IMR-90 (cell line): ENCODE results near the gene CXCR6. TPM values are rescaled to one million over a fixed set of nuclear protein-coding genes. Genes with fewer than 3 reads are reported as not detected.

ENCODE experiments used
- ATAC-seq: fragments of 200-7000 bp; cut with Tn5 transposase; 2 replicates; pipeline ENCODE4 v1.9.1; 2020; ENCODE audit warnings: low read depth, mild to moderate bottlenecking, moderate library complexity
- Bru-seq: library from RNA; stranded (reverse); fragments of 400-500 nt; gene quantifications from one replicate; lab custom pipeline; 2021; lab: Mats Ljungman, UMichigan
- BruChase-seq, 2 experiments: library from RNA; stranded (reverse); fragments of 400-500 nt; gene quantifications; one replicate each; lab custom pipeline; 2021; lab: Mats Ljungman, UMichigan
- BruUV-seq: library from RNA; stranded (reverse); fragments of 400-500 nt; replicated peaks from 2 replicates; lab custom pipeline; 2021; lab: Mats Ljungman, UMichigan
- CTCF ChIA-PET: fragments of 300-600 bp; formaldehyde crosslinking; extraction: SDS; loops from one replicate; lab custom pipeline; 2021; ENCODE audit warnings: antibody characterized with exemption; lab: Yijun Ruan, JAX
- POLR2A ChIA-PET: fragments of 300-600 bp; sonication (Branson Sonifier 250); formaldehyde crosslinking; loops from one replicate; lab custom pipeline; 2022; ENCODE audit warnings: antibody characterized with exemption; ENCODE audit not compliant: unreplicated experiment; lab: Charles Lee
- DNase-seq: peaks from one replicate; pipeline ENCODE4 v3.0.0; 2013
- H2AFZ ChIP-seq: replicated peaks from 2 replicates; pipeline ENCODE3; 2013; ENCODE audit warnings: low read length, mild to moderate bottlenecking; ENCODE audit not compliant: poor library complexity
- H2AK5ac ChIP-seq: 2 replicates; pipeline ENCODE4 v1.6.1; 2013; ENCODE audit warnings: low read depth, low read length, inconsistent platforms
- H2AK9ac ChIP-seq: replicated peaks from 2 replicates; pipeline ENCODE3; 2013; ENCODE audit warnings: mild to moderate bottlenecking, low read depth, low read length, moderate library complexity; ENCODE audit not compliant: poor library complexity
- H2BK120ac ChIP-seq: 2 replicates; pipeline ENCODE4 v1.6.1; 2013; ENCODE audit warnings: low read depth, low read length, inconsistent platforms
- H2BK15ac ChIP-seq: 3 replicates; pipeline ENCODE4 v1.6.1; 2013; ENCODE audit warnings: low read depth, low read length, inconsistent platforms
- H2BK20ac ChIP-seq: 2 replicates; pipeline ENCODE4 v1.6.1; 2013; ENCODE audit warnings: low read depth, mild to moderate bottlenecking, inconsistent platforms, low read length, moderate library complexity
- H2BK5ac ChIP-seq: 2 replicates; pipeline ENCODE4 v1.6.1; 2013; ENCODE audit warnings: mild to moderate bottlenecking, low read depth, low read length, inconsistent platforms; ENCODE audit not compliant: poor library complexity, severe bottlenecking
- H3K14ac ChIP-seq: replicated peaks from 2 replicates; pipeline ENCODE4 v1.6.1; 2013; ENCODE audit warnings: low read depth, low read length, inconsistent platforms
- H3K18ac ChIP-seq: 2 replicates; pipeline ENCODE4 v1.6.1; 2013; ENCODE audit warnings: low read depth, low read length, control low read depth
- H3K23ac ChIP-seq: 2 replicates; pipeline ENCODE4 v1.6.1; 2013; ENCODE audit warnings: low read depth, low read length, inconsistent platforms
- H3K27ac ChIP-seq: 2 replicates; pipeline ENCODE4 v1.5.1; 2013; ENCODE audit warnings: mild to moderate bottlenecking, control low read depth, low read length; ENCODE audit not compliant: insufficient read depth
- H3K27me3 ChIP-seq: 2 replicates; pipeline ENCODE4 v1.6.1; 2013; ENCODE audit warnings: low read length; ENCODE audit not compliant: control insufficient read depth, insufficient read depth
- H3K36me3 ChIP-seq: 2 replicates; pipeline ENCODE4 v1.6.1; 2013; ENCODE audit warnings: low read length, mixed read lengths; ENCODE audit not compliant: control insufficient read depth, insufficient read depth
- H3K4ac ChIP-seq: 2 replicates; pipeline ENCODE4 v1.6.1; 2013; ENCODE audit warnings: low read depth, low read length, inconsistent platforms
- H3K4me1 ChIP-seq: 2 replicates; pipeline ENCODE4 v1.6.1; 2013; ENCODE audit warnings: low read length, mixed read lengths; ENCODE audit not compliant: control insufficient read depth, insufficient read depth
- H3K4me2 ChIP-seq: 2 replicates; pipeline ENCODE4 v1.6.1; 2013; ENCODE audit warnings: low read depth, mild to moderate bottlenecking, control low read depth, low read length, moderate library complexity
- H3K4me3 ChIP-seq: 2 replicates; pipeline ENCODE4 v1.5.1; 2013; ENCODE audit warnings: low read depth, mild to moderate bottlenecking, control low read depth, low read length, moderate library complexity; ENCODE audit not compliant: insufficient read depth
- H3K56ac ChIP-seq: 2 replicates; pipeline ENCODE4 v1.6.1; 2013; ENCODE audit warnings: low read length, inconsistent platforms; ENCODE audit not compliant: insufficient read depth; ENCODE audit errors: extremely low read depth
- H3K79me1 ChIP-seq, 2 experiments: 2 replicates each; pipeline ENCODE4 v1.6.1; 2013; ENCODE audit warnings: low read length in 2 of 2, inconsistent platforms in 1 of 2, low read depth in 1 of 2
- H3K9ac ChIP-seq: 2 replicates; pipeline ENCODE4 v1.6.1; 2013; ENCODE audit warnings: low read depth, low read length, control low read depth
- H3K9me1 ChIP-seq: 2 replicates; pipeline ENCODE4 v1.6.1; 2013; ENCODE audit warnings: low read length, inconsistent platforms; ENCODE audit not compliant: insufficient read depth
- H3K9me3 ChIP-seq: 2 replicates; pipeline ENCODE4 v1.6.1; 2013; ENCODE audit warnings: low read length; ENCODE audit not compliant: control insufficient read depth, insufficient read depth
- H4K20me1 ChIP-seq: 2 replicates; pipeline ENCODE4 v1.6.1; 2013; ENCODE audit warnings: low read length, inconsistent platforms; ENCODE audit not compliant: insufficient read depth
- H4K5ac ChIP-seq: 2 replicates; pipeline ENCODE4 v1.6.1; 2013; ENCODE audit warnings: mild to moderate bottlenecking, low read depth, low read length, control low read depth
- H4K8ac ChIP-seq, 2 experiments: 2 replicates each; pipeline ENCODE4 v1.6.1; 2013; ENCODE audit warnings: low read depth in 2 of 2, low read length in 2 of 2, control low read depth in 1 of 2, inconsistent platforms in 1 of 2
- H4K91ac ChIP-seq: 2 replicates; pipeline ENCODE4 v1.6.1; 2013; ENCODE audit warnings: low read depth, low read length, inconsistent platforms; ENCODE audit not compliant: insufficient read depth
- BHLHE40 ChIP-seq: fragments of 150-350 bp; IDR thresholded peaks from 2 replicates; pipeline ENCODE4 v1.6.1; 2016; ENCODE audit warnings: mild to moderate bottlenecking, low read depth, low read length
- FOS ChIP-seq: fragments of 150-350 bp; IDR thresholded peaks from 2 replicates; pipeline ENCODE4 v1.6.1; 2016; ENCODE audit warnings: low read depth, low read length
- MAFK ChIP-seq: IDR thresholded peaks from 2 replicates; pipeline ENCODE4 v1.6.1; 2012; ENCODE audit warnings: low read depth, low read length, improper control_type of control experiment
- MAZ ChIP-seq: IDR thresholded peaks from 2 replicates; pipeline ENCODE4 v1.6.1; 2012; ENCODE audit warnings: low read depth, mild to moderate bottlenecking, low read length, improper control_type of control experiment, moderate library complexity, borderline replicate concordance
- MXI1 ChIP-seq: IDR thresholded peaks from 2 replicates; pipeline ENCODE4 v1.6.1; 2012; ENCODE audit warnings: low read depth, mild to moderate bottlenecking, low read length, moderate library complexity, borderline replicate concordance
- POLR2A ChIP-seq: IDR thresholded peaks from 2 replicates; pipeline ENCODE4 v1.6.1; 2012; ENCODE audit warnings: mild to moderate bottlenecking, low read depth, low read length
- RAD21 ChIP-seq: IDR thresholded peaks from 2 replicates; pipeline ENCODE4 v1.6.1; 2012; ENCODE audit warnings: low read length, improper control_type of control experiment
- RCOR1 ChIP-seq: IDR thresholded peaks from 2 replicates; pipeline ENCODE4 v1.6.1; 2012; ENCODE audit warnings: mild to moderate bottlenecking, low read length, improper control_type of control experiment; ENCODE audit not compliant: insufficient replicate concordance
- RFX5 ChIP-seq: IDR thresholded peaks from 2 replicates; pipeline ENCODE4 v1.8.0; 2012; ENCODE audit warnings: low read depth, mild to moderate bottlenecking, low read length, moderate library complexity
- SMC3 ChIP-seq: fragments of 150-350 bp; IDR thresholded peaks from 2 replicates; pipeline ENCODE4 v1.6.1; 2016; ENCODE audit warnings: low read depth, mild to moderate bottlenecking, antibody characterized with exemption, low read length, moderate library complexity
- USF2 ChIP-seq: fragments of 150-350 bp; IDR thresholded peaks from 2 replicates; pipeline ENCODE4 v1.6.1; 2017; ENCODE audit warnings: mild to moderate bottlenecking, antibody characterized with exemption, low read length, low read depth
- WGBS, 2 experiments: methylation state at CpG; one replicate each; pipeline versions ENCODE4 v1.1.5 to v1.1.7; 2013; ENCODE audit warnings: missing lambda C conversion rate in 2 of 2; ENCODE audit not compliant: insufficient read length in 1 of 2; ENCODE audit errors: extremely low coverage in 2 of 2; 5-methylcytosine and 5-hydroxymethylcytosine counted together
- dilution Hi-C: fragments of 300-500 bp; cut with HindIII; formaldehyde crosslinking; loops from one replicate; pipeline ENCODE4 v1.14.3; 2018; ENCODE audit warnings: low sequenced_read_pairs; ENCODE audit not compliant: unreplicated experiment
- in situ Hi-C: fragments of 300-500 bp; cut with MboI; formaldehyde crosslinking; loops from 3 replicates; pipeline ENCODE4 v1.14.3; 2019; ENCODE audit warnings: low sequenced_read_pairs, inconsistent platforms, mixed read lengths
- intact Hi-C: fragments of 100-400 bp; cut with micrococcal nuclease; formaldehyde crosslinking; loops from 2 replicates; pipeline ENCODE4 v1.10.0; 2022
- long read RNA-seq: library from polyadenylated mRNA; unstranded; transcript quantifications from one replicate; pipeline ENCODE4 v2.0.0, GENCODE V29; 2021; ENCODE audit not compliant: unreplicated experiment
- polyA plus RNA-seq, 3 experiments: library from polyadenylated mRNA; depleted of rRNA; stranded (reverse); fragments of >200 nt; gene quantifications; 2 replicates each; pipeline ENCODE4 v1.2.3, GENCODE V29; 2012; ENCODE audit warnings: low replicate concordance in 1 of 3
- total RNA-seq: library from RNA; depleted of rRNA; stranded (reverse); fragments of >200 nt; gene quantifications from 2 replicates; pipeline ENCODE4 v1.2.3, GENCODE V29; 2012; rRNA removed

The CXCR6 gene
- total RNA-seq (under 0.01 TPM in 1 of 2 replicates, not detected in the other), polyA plus RNA-seq (2012; rRNA removed) (not detected in 2 replicates), Bru-seq, nascent RNA (not detected), BruChase-seq, experiment 1, labeled RNA remaining after a 6-hour chase (not detected), BruChase-seq, experiment 2, labeled RNA remaining after a 2-hour chase (not detected)
- not detected in 2 replicates for polyA plus RNA-seq (2012; cell fraction: cytosol; rRNA removed)
- polyA plus RNA-seq (2012; cell fraction: nucleus; rRNA removed; ENCODE audit: low replicate concordance) = not detected in 2 replicates
- long read RNA-seq = 0 reads

GRCh38 chr3:45943207-45943846 lies at the start of gene CXCR6:
TSS of gene CXCR6 (plus strand) at chr3:45943464. CDS start at chr3:45946482, 3,018 bp downstream.
- in situ Hi-C loops = loop anchor here (5.0 to 10.0 kb wide), 2 partner anchors 134 to 431 kb away; partner anchors contain the start of gene CCR5
- H4K5ac ChIP-seq = peak within 1 kb of the TSS; percentile 15; the same call in 1 of the 2 replicates
- no peak for ATAC-seq
- dilution Hi-C loops = no loop called here
- no peak within 1 kb of the TSS for H4K8ac ChIP-seq
- CTCF ChIA-PET = interaction anchor here (0.8 to 1.4 kb wide), 3 partner anchors 45 to 135 kb away, joined by 3 to 5 read pairs (median 4); no protein-coding TSS in a partner anchor
- no peak within 1 kb of the TSS; the same call in 1 of the 2 replicates for H3K4ac ChIP-seq
- H4K20me1 ChIP-seq = no peaks in the 10 kb centered on the region
- 0 out of 2 replicates have a peak within 1 kb of the TSS, but pooled peaks have one; percentile 1 for H2AK5ac ChIP-seq
- no peak within 1 kb of the TSS for H2AFZ ChIP-seq
- H3K9me1 ChIP-seq = peaks cover 28% of the 10 kb centered on the region
- H3K27me3 ChIP-seq = no peaks in the 10 kb centered on the region
- H3K4me1 ChIP-seq = peaks cover 20% of the 10 kb centered on the region
- peak; percentile 33 for DNase-seq
- no peak within 1 kb of the TSS for H3K4me2 ChIP-seq
- peaks cover 13% of the 10 kb centered on the region for H3K36me3 ChIP-seq
- H3K14ac ChIP-seq = 0 out of 2 replicates have a peak within 1 kb of the TSS, but pooled peaks have one; percentile 0
- WGBS, 2 experiments = 100% methylated on average over 1 of the region's 8 CpGs; no CpG with 5 or more reads in 1 of the 2 experiments
- H3K79me1 ChIP-seq = 0 out of 4 replicates have a peak, but pooled peaks cover 0 to 4% of the 10 kb centered on the region in 2 experiments
- no peak within 1 kb of the TSS for H3K9ac ChIP-seq
- no TSS peak for BruUV-seq
- no peak within 1 kb of the TSS for H2BK15ac ChIP-seq
- H3K18ac ChIP-seq = no peak within 1 kb of the TSS
- H2AK9ac ChIP-seq = no peak within 1 kb of the TSS
- H3K9me3 ChIP-seq = peaks cover 4% of the 10 kb centered on the region; the same call in 1 of the 2 replicates
- TF ChIP-seq POLR2A (no peak), MAFK (no peak), BHLHE40 (no peak), RAD21 (no peak), FOS (no peak), RFX5 (no peak), MXI1 (no peak), RCOR1 (no peak), SMC3 (no peak), USF2 (no peak), MAZ (no peak)
- no peak within 1 kb of the TSS for H2BK20ac ChIP-seq
- POLR2A ChIA-PET = interaction anchor here (0.6 kb wide), 1 partner anchor 182 kb away, joined by 5 read pairs; no protein-coding TSS in a partner anchor
- H3K23ac ChIP-seq = no peak within 1 kb of the TSS
- no peak within 1 kb of the TSS for H4K91ac ChIP-seq
- intact Hi-C loops = no loop called here
- H3K56ac ChIP-seq = no peak within 1 kb of the TSS
- H3K27ac ChIP-seq = no peak within 1 kb of the TSS
- H3K4me3 ChIP-seq = no peak within 1 kb of the TSS
- H2BK120ac ChIP-seq = no peak within 1 kb of the TSS
- no peak within 1 kb of the TSS for H2BK5ac ChIP-seq
